B cell (primary cell): ENCODE results near the gene EXOC6B. TPM values are rescaled to one million over a fixed set of nuclear protein-coding genes. Genes with fewer than 3 reads are reported as not detected.

Experiments
- ATAC-seq: fragments of 200-7000 bp; cut with Tn5 transposase; one replicate; pipeline ENCODE4 v1.10.0; 2021; ENCODE audit warnings: low read depth, mild to moderate bottlenecking, moderate number of reproducible peaks, moderate library complexity
- CTCF ChIA-PET: fragments of 350-600 bp; sonication (Branson Sonifier 250); formaldehyde crosslinking; loops from one replicate; lab custom pipeline; 2021; ENCODE audit warnings: antibody characterized with exemption, inconsistent platforms; lab: Charles Lee
- POLR2A ChIA-PET: fragments of 350-600 bp; sonication (Branson Sonifier 250); formaldehyde crosslinking; loops from one replicate; lab custom pipeline; 2021; ENCODE audit warnings: antibody characterized with exemption; lab: Charles Lee
- DNase-seq: peaks from one replicate; pipeline ENCODE4 v3.0.0; 2013
- H2AFZ ChIP-seq: 2 replicates; pipeline ENCODE4 v1.6.1; 2012; ENCODE audit warnings: mild to moderate bottlenecking, low read depth, low read length; ENCODE audit not compliant: insufficient read depth, poor library complexity, severe bottlenecking
- H3K27ac ChIP-seq, 2 donors: 1 replicate in 1 of 2; 2 replicates in 1 of 2; pipeline ENCODE4 v1.5.1; 2012 to 2013; ENCODE audit warnings: low read length in 2 of 2, mild to moderate bottlenecking in 2 of 2, moderate library complexity in 1 of 2
- H3K27me3 ChIP-seq, 4 experiments: fragments of 200-600 bp in 1 of 4; sonication (generic) in 1 of 4; replicated peaks in 1 of 4; 1 replicate in 2 of 4; 2 replicates in 2 of 4; pipeline versions ENCODE4 v1.6.1 to v1.7.0; 2013 to 2016; ENCODE audit warnings: low read length in 3 of 4, mild to moderate bottlenecking in 2 of 4, mixed read lengths in 1 of 4, moderate library complexity in 1 of 4; ENCODE audit not compliant: insufficient read depth in 4 of 4, control insufficient read depth in 3 of 4; ENCODE audit errors: control extremely low read depth in 1 of 4
- H3K36me3 ChIP-seq, 2 experiments: replicated peaks in 1 of 2; 1 replicate in 1 of 2; 2 replicates in 1 of 2; pipeline versions ENCODE4 v1.6.1 to v1.7.1; 2013; ENCODE audit warnings: low read length in 1 of 2; ENCODE audit not compliant: insufficient read depth in 2 of 2, control insufficient read depth in 1 of 2; ENCODE audit errors: control extremely low read depth in 1 of 2, extremely low read depth in 1 of 2
- H3K4me1 ChIP-seq, 2 donors: fragments of 200-600 bp in 1 of 2; sonication (generic) in 1 of 2; 1 replicate in 1 of 2; 2 replicates in 1 of 2; pipeline versions ENCODE4 v1.5.1 to v1.6.1; 2013 to 2017; ENCODE audit warnings: low read length in 2 of 2; ENCODE audit not compliant: control insufficient read depth in 2 of 2, insufficient read depth in 2 of 2
- H3K4me2 ChIP-seq: replicated peaks from 2 replicates; pipeline ENCODE3; 2012; ENCODE audit warnings: mild to moderate bottlenecking, low read depth, low read length; ENCODE audit not compliant: poor library complexity, severe bottlenecking
- H3K4me3 ChIP-seq, 5 experiments: fragments of 200-600 bp in 1 of 5; sonication (generic) in 1 of 5; 1 replicate in 3 of 5; 2 replicates in 2 of 5; pipeline versions ENCODE4 v1.5.1 to v1.7.0; 2011 to 2016; ENCODE audit warnings: low read length in 4 of 5, mild to moderate bottlenecking in 4 of 5, low read depth in 2 of 5, control low read depth in 1 of 5, moderate library complexity in 1 of 5; ENCODE audit not compliant: insufficient read depth in 1 of 5; ENCODE audit errors: control extremely low read depth in 1 of 5, extremely low read depth in 1 of 5
- H3K79me2 ChIP-seq: fragments of 200-600 bp; sonication (generic); one replicate; pipeline ENCODE4 v1.6.0; 2016; ENCODE audit warnings: low read length; ENCODE audit not compliant: control insufficient read depth, insufficient read depth
- H3K9ac ChIP-seq: fragments of 200-600 bp; sonication (generic); 2 replicates; pipeline ENCODE4 v1.6.1; 2017; ENCODE audit warnings: mild to moderate bottlenecking, low read length, moderate library complexity
- H3K9me3 ChIP-seq, 3 donors: one replicate each; pipeline versions ENCODE4 v1.6.1 to v1.7.1; 2013; ENCODE audit warnings: low read length in 2 of 3; ENCODE audit not compliant: control insufficient read depth in 2 of 3, insufficient read depth in 1 of 3; ENCODE audit errors: control extremely low read depth in 1 of 3
- H4K20me1 ChIP-seq: 2 replicates; pipeline ENCODE4 v1.6.0; 2012; ENCODE audit warnings: mild to moderate bottlenecking, low read length; ENCODE audit not compliant: insufficient read depth, control insufficient read depth, poor library complexity, severe bottlenecking
- H3K27ac Mint-ChIP-seq: one replicate; pipeline ENCODE4 v1.8.0; 2021; ENCODE audit warnings: mixed read lengths
- H3K27me3 Mint-ChIP-seq: one replicate; pipeline ENCODE4 v1.8.0; 2021; ENCODE audit warnings: mixed read lengths
- H3K4me1 Mint-ChIP-seq: one replicate; pipeline ENCODE4 v1.8.0; 2021; ENCODE audit warnings: mixed read lengths
- H3K4me3 Mint-ChIP-seq: one replicate; pipeline ENCODE4 v1.8.0; 2021; ENCODE audit warnings: mixed read lengths
- H3K9me3 Mint-ChIP-seq: one replicate; pipeline ENCODE4 v1.8.0; 2022; ENCODE audit warnings: mixed read lengths; ENCODE audit not compliant: insufficient read depth
- EZH2 ChIP-seq: IDR thresholded peaks from 2 replicates; pipeline ENCODE4 v1.6.1; 2012; ENCODE audit warnings: borderline replicate concordance, low read depth, mild to moderate bottlenecking, moderate library complexity, low read length; ENCODE audit not compliant: insufficient read depth, poor library complexity, severe bottlenecking
- WGBS: methylation state at CpG from one replicate; pipeline ENCODE4 v1.1.5; 2013; ENCODE audit warnings: missing lambda C conversion rate; ENCODE audit not compliant: insufficient coverage; 5-methylcytosine and 5-hydroxymethylcytosine counted together
- intact Hi-C: fragments of 100-400 bp; cut with micrococcal nuclease; formaldehyde crosslinking; loops from one replicate; pipeline ENCODE4 v1.10.0; 2022
- polyA plus RNA-seq: library from polyadenylated mRNA; depleted of rRNA; stranded (reverse); fragments of >200 nt; gene quantifications from 2 replicates; pipeline ENCODE4 v1.2.3, GENCODE V29; 2012
- total RNA-seq, 2 donors: library from RNA; stranded (reverse); fragments of 120-200 nt in 1 of 2; gene quantifications; 1 replicate in 1 of 2; 2 replicates in 1 of 2; pipeline versions ENCODE4 v1.2.3 to v1.2.4, GENCODE V29; 2013 to 2022
- TF ChIP-seq, protein P1 (sequence below): fragments of 200-600 bp; IDR thresholded peaks from one replicate; pipeline ENCODE4 v1.8.0; 2022; ENCODE audit warnings: antibody characterized with exemption, mild to moderate bottlenecking

EXOC6B gene
- total and polyA plus RNA-seq, 2 donors (not counting 1 experiment from before 2014, with no cell fraction given) = 4.8 to 22.6 TPM

DNA sequence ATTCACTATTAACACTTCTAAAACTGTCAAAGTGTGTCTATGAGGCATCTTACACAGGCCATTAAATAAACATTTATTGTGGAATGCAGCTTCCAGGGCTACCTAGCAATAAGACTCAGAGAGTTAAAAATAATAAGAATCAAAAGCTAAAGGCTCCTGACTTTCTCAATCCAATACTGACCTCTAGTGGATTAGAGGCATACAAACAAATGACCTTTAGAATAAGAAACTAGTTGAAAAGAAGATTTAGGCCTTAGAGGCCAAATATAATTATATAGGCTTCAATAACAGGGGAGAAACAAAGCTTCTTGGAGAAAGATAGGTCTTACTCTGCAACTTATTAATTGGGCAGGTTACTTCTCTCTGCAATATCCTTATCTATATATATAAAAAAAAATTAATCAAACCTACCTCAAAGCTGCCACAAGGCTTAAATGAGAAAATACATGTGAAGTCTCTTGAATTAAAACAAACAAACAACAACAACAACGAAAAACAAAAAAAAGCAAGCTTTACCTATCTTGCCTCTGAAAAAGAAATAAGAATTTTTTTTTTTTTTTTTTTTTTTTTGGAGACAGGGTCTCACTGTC is 246.1 kb downstream of the EXOC6B start:
- H3K9me3 ChIP-seq = no peaks in the 10 kb centered on the region
- H3K27me3 ChIP-seq = no peaks in the 10 kb centered on the region
- no peaks in the 10 kb centered on the region for H3K36me3 ChIP-seq
- ATAC-seq = no peak
- no peak overlapping the region for H3K9ac ChIP-seq
- TF ChIP-seq EZH2 = no peak
- TF ChIP-seq, protein P1, sequence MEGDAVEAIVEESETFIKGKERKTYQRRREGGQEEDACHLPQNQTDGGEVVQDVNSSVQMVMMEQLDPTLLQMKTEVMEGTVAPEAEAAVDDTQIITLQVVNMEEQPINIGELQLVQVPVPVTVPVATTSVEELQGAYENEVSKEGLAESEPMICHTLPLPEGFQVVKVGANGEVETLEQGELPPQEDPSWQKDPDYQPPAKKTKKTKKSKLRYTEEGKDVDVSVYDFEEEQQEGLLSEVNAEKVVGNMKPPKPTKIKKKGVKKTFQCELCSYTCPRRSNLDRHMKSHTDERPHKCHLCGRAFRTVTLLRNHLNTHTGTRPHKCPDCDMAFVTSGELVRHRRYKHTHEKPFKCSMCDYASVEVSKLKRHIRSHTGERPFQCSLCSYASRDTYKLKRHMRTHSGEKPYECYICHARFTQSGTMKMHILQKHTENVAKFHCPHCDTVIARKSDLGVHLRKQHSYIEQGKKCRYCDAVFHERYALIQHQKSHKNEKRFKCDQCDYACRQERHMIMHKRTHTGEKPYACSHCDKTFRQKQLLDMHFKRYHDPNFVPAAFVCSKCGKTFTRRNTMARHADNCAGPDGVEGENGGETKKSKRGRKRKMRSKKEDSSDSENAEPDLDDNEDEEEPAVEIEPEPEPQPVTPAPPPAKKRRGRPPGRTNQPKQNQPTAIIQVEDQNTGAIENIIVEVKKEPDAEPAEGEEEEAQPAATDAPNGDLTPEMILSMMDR = peak; percentile 73
- no peaks in the 10 kb centered on the region for H3K4me1 ChIP-seq
- no peak overlapping the region for H3K27ac Mint-ChIP-seq
- H3K4me3 Mint-ChIP-seq = no peak overlapping the region
- no peaks in the 10 kb centered on the region for H3K79me2 ChIP-seq
- WGBS = no CpG with 5 or more reads among the region's 1 CpG
- no peaks in the 10 kb centered on the region for H3K9me3 Mint-ChIP-seq
- CTCF ChIA-PET = interaction anchor here (0.6 to 3.6 kb wide), 22 partner anchors 8 to 1034 kb away, joined by 3 to 63 read pairs (median 3); no protein-coding TSS in a partner anchor
- no peak overlapping the region for H2AFZ ChIP-seq
- H4K20me1 ChIP-seq = no peaks in the 10 kb centered on the region
- intact Hi-C loops = no loop called here
- no peak overlapping the region for H3K27ac ChIP-seq
- no peaks in the 10 kb centered on the region for H3K4me1 Mint-ChIP-seq
- POLR2A ChIA-PET = no interaction called here
- no peak overlapping the region for H3K4me3 ChIP-seq
- peak; percentile 36 for DNase-seq
- H3K27me3 Mint-ChIP-seq = no peaks in the 10 kb centered on the region
- no peak overlapping the region for H3K4me2 ChIP-seq

DNA sequence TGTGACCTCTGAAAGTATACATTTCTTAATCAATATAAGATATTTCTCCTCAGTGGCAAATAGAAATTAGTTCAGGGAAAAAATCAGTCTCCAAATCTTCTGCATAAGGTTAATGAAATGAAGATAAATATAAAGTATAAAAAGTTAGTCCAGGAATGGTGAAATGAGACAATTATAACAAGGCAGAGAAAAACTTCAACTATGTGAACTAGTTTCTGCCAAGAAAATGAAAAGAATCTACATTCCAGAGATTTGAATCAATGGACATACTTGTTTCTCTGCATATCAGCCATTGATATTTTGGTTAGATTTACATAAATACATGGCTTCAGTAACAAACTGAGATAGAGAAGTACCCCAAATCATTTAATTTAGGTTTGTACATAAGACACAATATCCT is 249.0 kb downstream of the EXOC6B start:
- ATAC-seq (no peak), DNase-seq (no peak)
- Histone ChIP-seq H3K79me2 (no peaks in the 10 kb centered on the region), H3K36me3 (no peaks in the 10 kb centered on the region), H3K9me3 (no peaks in the 10 kb centered on the region), H4K20me1 (no peaks in the 10 kb centered on the region), H2AFZ (no peak overlapping the region), H3K9ac (no peak overlapping the region), H3K27ac (no peak overlapping the region), H3K4me3 (no peak overlapping the region), H3K4me2 (no peak overlapping the region), H3K4me1 (no peaks in the 10 kb centered on the region), H3K27me3 (no peaks in the 10 kb centered on the region)
- Mint-ChIP-seq H3K4me1 (no peaks in the 10 kb centered on the region), H3K4me3 (no peak overlapping the region), H3K9me3 (no peaks in the 10 kb centered on the region), H3K27ac (no peak overlapping the region), H3K27me3 (no peaks in the 10 kb centered on the region)
- POLR2A ChIA-PET = no interaction called here
- TF ChIP-seq, protein P1 = no peak
- no peak for TF ChIP-seq EZH2
- CTCF ChIA-PET = interaction anchor here (1.2 kb wide), 1 partner anchor 426 kb away, joined by 3 read pairs; no protein-coding TSS in a partner anchor
- intact Hi-C loops = no loop called here
